ENCODE measurements around the gene RPTOR.

Gene RPTOR

GRCh38 chr17:80881306-80881705, 336.7 kb downstream of the RPTOR start:
- Histone ChIP-seq H3K9me2 (ENCODE audit: low read depth, low read length) (no peaks in the 10 kb centered on the region), H3K36me3 (ENCODE audit: insufficient read depth, low read length) (peaks cover 87% of the 10 kb centered on the region)

DNA sequence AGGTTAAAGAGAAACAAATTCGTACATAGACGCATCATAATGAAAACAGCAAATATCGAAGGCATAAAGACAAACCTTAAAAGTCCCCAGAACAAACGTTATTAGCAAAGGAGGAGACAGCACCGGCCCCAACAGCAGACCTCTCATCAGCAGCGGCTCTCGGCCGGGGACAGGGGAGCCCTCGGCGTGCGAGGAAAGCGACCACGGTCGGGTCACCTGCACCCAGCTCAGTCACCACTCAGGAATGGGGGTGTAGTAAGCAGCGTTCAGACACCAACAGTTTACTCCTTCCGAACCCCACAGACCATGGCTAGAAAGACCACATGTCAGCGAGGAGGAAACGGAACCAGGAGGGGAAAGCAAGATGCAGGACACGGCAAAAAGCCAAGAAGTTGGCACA, 337.7 kb downstream of the RPTOR start:
- Histone ChIP-seq H3K4me2 (ENCODE audit: low read length) (no peak overlapping the region), H3K4me3 (ENCODE audit: low read depth, low read length, poor library complexity, severe bottlenecking) (no peak overlapping the region), H3K9me2 (ENCODE audit: low read depth, low read length) (no peaks in the 10 kb centered on the region), H3K36me3 (ENCODE audit: insufficient read depth, low read length) (peaks cover 88% of the 10 kb centered on the region), H3F3A (ENCODE audit: insufficient read depth, low read length) (no peaks in the 10 kb centered on the region), H3K9ac (ENCODE audit: low read length) (no peak overlapping the region), H3K4me1 (ENCODE audit: insufficient read depth, low read length, severe bottlenecking) (peaks cover 38% of the 10 kb centered on the region), H3K79me2 (ENCODE audit: insufficient read depth, low read length) (no peaks in the 10 kb centered on the region), H3K9me3 (ENCODE audit: low read length) (no peaks in the 10 kb centered on the region), H2AFZ (ENCODE audit: low read length) (no peak overlapping the region), H3K27me3 (ENCODE audit: insufficient read depth, low read length) (no peaks in the 10 kb centered on the region), H4K20me1 (ENCODE audit: insufficient read depth, low read length) (no peaks in the 10 kb centered on the region), H3K27ac (ENCODE audit: low read depth, low read length, poor library complexity, severe bottlenecking) (no peak overlapping the region)
- TF ChIP-seq, protein P1, sequence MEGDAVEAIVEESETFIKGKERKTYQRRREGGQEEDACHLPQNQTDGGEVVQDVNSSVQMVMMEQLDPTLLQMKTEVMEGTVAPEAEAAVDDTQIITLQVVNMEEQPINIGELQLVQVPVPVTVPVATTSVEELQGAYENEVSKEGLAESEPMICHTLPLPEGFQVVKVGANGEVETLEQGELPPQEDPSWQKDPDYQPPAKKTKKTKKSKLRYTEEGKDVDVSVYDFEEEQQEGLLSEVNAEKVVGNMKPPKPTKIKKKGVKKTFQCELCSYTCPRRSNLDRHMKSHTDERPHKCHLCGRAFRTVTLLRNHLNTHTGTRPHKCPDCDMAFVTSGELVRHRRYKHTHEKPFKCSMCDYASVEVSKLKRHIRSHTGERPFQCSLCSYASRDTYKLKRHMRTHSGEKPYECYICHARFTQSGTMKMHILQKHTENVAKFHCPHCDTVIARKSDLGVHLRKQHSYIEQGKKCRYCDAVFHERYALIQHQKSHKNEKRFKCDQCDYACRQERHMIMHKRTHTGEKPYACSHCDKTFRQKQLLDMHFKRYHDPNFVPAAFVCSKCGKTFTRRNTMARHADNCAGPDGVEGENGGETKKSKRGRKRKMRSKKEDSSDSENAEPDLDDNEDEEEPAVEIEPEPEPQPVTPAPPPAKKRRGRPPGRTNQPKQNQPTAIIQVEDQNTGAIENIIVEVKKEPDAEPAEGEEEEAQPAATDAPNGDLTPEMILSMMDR (IDR thresholded peaks at IDR 0.05; ENCODE audit: low read length): no peak
- no peak for TF ChIP-seq EZH2 (IDR thresholded peaks at IDR 0.05; ENCODE audit: borderline replicate concordance, low read length)

More at GRCh38 chr17:80881306-80881705, 336.7 kb downstream of the RPTOR start:
- H3K4me2 ChIP-seq (ENCODE audit: low read length): no peak overlapping the region
- H2AFZ ChIP-seq (ENCODE audit: low read length): no peak overlapping the region
- no peak overlapping the region for H3K9ac ChIP-seq (ENCODE audit: low read length)
- H3K27me3 ChIP-seq (ENCODE audit: insufficient read depth, low read length): no peaks in the 10 kb centered on the region
- H3K79me2 ChIP-seq (ENCODE audit: insufficient read depth, low read length): no peaks in the 10 kb centered on the region
- TF ChIP-seq EZH2 (IDR thresholded peaks at IDR 0.05; ENCODE audit: borderline replicate concordance, low read length): no peak
- TF ChIP-seq, protein P1 (IDR thresholded peaks at IDR 0.05; ENCODE audit: low read length): no peak
- H3K4me1 ChIP-seq (ENCODE audit: insufficient read depth, low read length, severe bottlenecking): peaks cover 38% of the 10 kb centered on the region
- H3K4me3 ChIP-seq (ENCODE audit: low read depth, low read length, poor library complexity, severe bottlenecking): no peak overlapping the region
- no peaks in the 10 kb centered on the region for H4K20me1 ChIP-seq (ENCODE audit: insufficient read depth, low read length)
- no peak overlapping the region for H3K27ac ChIP-seq (ENCODE audit: low read depth, low read length, poor library complexity, severe bottlenecking)
- no peaks in the 10 kb centered on the region for H3K9me3 ChIP-seq (ENCODE audit: low read length)
- H3F3A ChIP-seq (ENCODE audit: insufficient read depth, low read length): no peaks in the 10 kb centered on the region

- no peak overlapping the region for H2AFZ ChIP-seq (ENCODE audit: low read length)
- no peaks in the 10 kb centered on the region for H3K27me3 ChIP-seq (ENCODE audit: insufficient read depth, low read length)
- no peak overlapping the region for H3K4me2 ChIP-seq (ENCODE audit: low read length)
- no peak overlapping the region for H3K9ac ChIP-seq (ENCODE audit: low read length)
- no peaks in the 10 kb centered on the region for H3F3A ChIP-seq (ENCODE audit: insufficient read depth, low read length)
- peaks cover 37% of the 10 kb centered on the region for H3K4me1 ChIP-seq (ENCODE audit: insufficient read depth, low read length, severe bottlenecking)
- H3K9me2 ChIP-seq (ENCODE audit: low read depth, low read length): no peaks in the 10 kb centered on the region
- H3K9me3 ChIP-seq (ENCODE audit: low read length): no peaks in the 10 kb centered on the region
- H3K27ac ChIP-seq (ENCODE audit: low read depth, low read length, poor library complexity, severe bottlenecking): no peak overlapping the region
- no peak for TF ChIP-seq EZH2 (IDR thresholded peaks at IDR 0.05; ENCODE audit: borderline replicate concordance, low read length)
- TF ChIP-seq, protein P1 (IDR thresholded peaks at IDR 0.05; ENCODE audit: low read length): no peak
- no peak overlapping the region for H3K4me3 ChIP-seq (ENCODE audit: low read depth, low read length, poor library complexity, severe bottlenecking)
- no peaks in the 10 kb centered on the region for H4K20me1 ChIP-seq (ENCODE audit: insufficient read depth, low read length)
- peaks cover 87% of the 10 kb centered on the region for H3K36me3 ChIP-seq (ENCODE audit: insufficient read depth, low read length)
- no peaks in the 10 kb centered on the region for H3K79me2 ChIP-seq (ENCODE audit: insufficient read depth, low read length)
Measured at GRCh38 chr17:80882926-80883685, 338.5 kb downstream of the RPTOR start.

All from OCI-LY1 (cell line).